Muscle of leg (tissue), 11 donors: Measurements from ENCODE around the gene DNAJA3. TPM values are rescaled to one million over a fixed set of nuclear protein-coding genes. Genes with fewer than 3 reads are reported as not detected.

Experiments
- DNase-seq: peaks from one replicate; pipeline ENCODE4 v3.0.0; 2013
- H3K27ac ChIP-seq: one replicate; pipeline ENCODE4 v1.5.1; 2013; ENCODE audit warnings: mild to moderate bottlenecking, low read length, control low read depth
- H3K27me3 ChIP-seq: one replicate; pipeline ENCODE4 v1.6.1; 2013; ENCODE audit warnings: low read length; ENCODE audit not compliant: control insufficient read depth, insufficient read depth
- H3K36me3 ChIP-seq: one replicate; pipeline ENCODE4 v1.6.1; 2013; ENCODE audit warnings: low read length; ENCODE audit not compliant: control insufficient read depth, insufficient read depth
- H3K4me1 ChIP-seq: one replicate; pipeline ENCODE4 v1.6.1; 2013; ENCODE audit warnings: low read length; ENCODE audit not compliant: control insufficient read depth, insufficient read depth
- H3K4me3 ChIP-seq: one replicate; pipeline ENCODE4 v1.5.1; 2013; ENCODE audit warnings: low read length, control low read depth
- H3K9me3 ChIP-seq: replicated peaks from 2 replicates; pipeline ENCODE4 v1.6.1; 2013; ENCODE audit warnings: low read depth, low read length; ENCODE audit not compliant: control insufficient read depth
- WGBS: methylation state at CpG from one replicate; pipeline ENCODE4 v1.1.5; 2013; ENCODE audit warnings: missing lambda C conversion rate; ENCODE audit not compliant: insufficient coverage; 5-methylcytosine and 5-hydroxymethylcytosine counted together
- polyA plus RNA-seq, 8 donors: library from polyadenylated mRNA; unstranded; fragments of 120-200 nt; gene quantifications; one replicate each; pipeline versions ENCODE4 v1.2.1 to v1.2.3, GENCODE V29; 2013; ENCODE audit warnings: inconsistent platforms in 1 of 8, low replicate concordance in 1 of 8; ENCODE audit not compliant: insufficient read length in 8 of 8, insufficient read depth in 1 of 8
- total RNA-seq: library from RNA; stranded (reverse); fragments of 120-200 nt; gene quantifications from one replicate; pipeline ENCODE4 v1.2.4, GENCODE V29; 2013

DNAJA3 gene
- total and polyA plus RNA-seq, 9 donors, result 23.8 to 33.5 (median 28.4) TPM

GRCh38 chr16:4474192-4474961, 48.7 kb downstream of the DNAJA3 start, which contains the start of gene NMRAL1:
TSS of gene NMRAL1 (minus strand) at chr16:4474625. CDS start at chr16:4474132, 493 bp downstream.
- 0% methylated on average over 48 of the region's 60 CpGs for WGBS
- Histone ChIP-seq H3K27ac (peak within 1 kb of the TSS; percentile 84), H3K4me3 (peak within 1 kb of the TSS; percentile 65), H3K4me1 (peaks cover 20% of the 10 kb centered on the region), H3K36me3 (no peaks in the 10 kb centered on the region), H3K9me3 (no peaks in the 10 kb centered on the region), H3K27me3 (no peaks in the 10 kb centered on the region)
- DNase-seq, result peak; percentile 97

DNA sequence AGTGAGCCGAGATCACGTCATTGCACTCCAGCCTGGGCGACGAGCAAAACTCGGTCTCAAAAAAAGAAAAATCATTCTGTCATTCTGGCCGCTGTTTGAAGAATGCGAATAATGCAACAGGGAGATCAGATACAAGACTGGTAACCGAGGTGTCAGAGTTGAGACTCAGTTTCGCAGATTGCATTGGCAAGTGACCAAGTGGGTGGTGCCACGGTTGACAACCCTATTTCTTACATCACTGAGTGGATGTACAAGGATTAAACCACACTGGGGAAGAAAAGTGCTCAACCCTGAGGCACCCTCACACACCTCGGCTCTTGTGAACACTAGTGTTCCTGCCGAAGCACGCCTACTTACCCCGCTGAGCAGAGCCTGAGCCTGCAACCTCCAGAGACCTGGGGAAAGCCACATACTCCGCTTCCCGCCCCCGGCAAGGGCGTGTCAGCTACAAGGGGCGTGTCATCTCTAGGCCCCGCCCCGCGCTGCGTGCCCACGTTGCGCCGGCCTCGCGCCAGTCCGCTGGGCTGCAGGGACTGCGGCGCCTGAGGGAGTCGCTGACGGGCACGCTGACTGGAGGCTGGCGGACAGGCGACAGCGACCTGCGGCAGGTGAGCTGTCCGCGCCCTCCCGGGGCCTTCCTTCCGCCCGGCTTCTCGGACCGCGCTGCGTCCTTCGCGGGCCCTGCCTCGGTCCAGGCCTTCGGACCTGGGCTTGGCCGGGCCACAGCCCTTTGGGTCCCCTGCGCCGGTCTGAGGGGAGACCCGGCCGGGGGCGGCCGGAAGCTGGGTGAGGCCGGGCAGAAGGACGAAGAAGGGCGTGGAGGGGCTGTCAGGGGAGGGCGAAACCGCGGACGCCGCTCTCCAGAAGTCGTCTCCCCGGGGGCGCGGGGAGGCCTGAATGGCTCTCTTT, 50.5 kb downstream of the DNAJA3 start, which contains the start of gene HMOX2:
Gene HMOX2, plus strand, starts transcription at position 519 of the 909 bp plus-strand sequence. CDS start 29,127 bp downstream, outside the sequence.
- Histone ChIP-seq H3K9me3 (no peaks in the 10 kb centered on the region), H3K27ac (peak within 1 kb of the TSS; percentile 65), H3K4me3 (peak within 1 kb of the TSS; percentile 95), H3K27me3 (no peaks in the 10 kb centered on the region), H3K36me3 (no peaks in the 10 kb centered on the region), H3K4me1 (peaks cover 20% of the 10 kb centered on the region)
- DNase-seq, result peak; percentile 95
- WGBS, result 8% methylated on average over 65 of the region's 70 CpGs

DNA sequence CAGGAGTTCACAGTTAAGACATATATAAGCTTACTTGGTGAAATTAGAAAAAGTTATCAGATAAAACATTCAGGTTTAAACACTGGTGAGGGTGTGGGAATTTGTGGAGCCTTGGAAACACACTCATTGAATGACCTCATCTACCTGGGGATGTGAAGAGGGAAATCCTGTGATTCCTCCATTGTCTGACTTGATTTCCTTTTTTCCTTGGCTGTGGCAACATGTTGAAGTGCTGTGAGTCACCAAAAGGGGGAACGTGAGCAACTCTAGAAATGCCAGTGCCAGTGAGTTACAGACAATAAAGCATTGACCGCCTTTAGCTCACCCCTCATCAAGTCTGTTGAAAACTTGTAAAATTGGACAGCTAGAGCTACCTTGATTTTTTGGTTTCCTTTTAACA, 52.3 kb downstream of the DNAJA3 start:
- H3K4me3 ChIP-seq, result no peak overlapping the region
- WGBS, result no CpG with 5 or more reads among the region's 2 CpGs
- H3K36me3 ChIP-seq, result no peaks in the 10 kb centered on the region
- no peak overlapping the region for H3K27ac ChIP-seq
- no peak for DNase-seq
- no peaks in the 10 kb centered on the region for H3K27me3 ChIP-seq
- H3K9me3 ChIP-seq, result no peaks in the 10 kb centered on the region
- peaks cover 20% of the 10 kb centered on the region for H3K4me1 ChIP-seq

GRCh38 chr16:4481526-4481925, 55.9 kb downstream of the DNAJA3 start:
- H3K27ac ChIP-seq, result no peak overlapping the region

GRCh38 chr16:4481963-4482362, 56.3 kb downstream of the DNAJA3 start:
- Histone ChIP-seq H3K27me3 (no peaks in the 10 kb centered on the region), H3K4me3 (no peak overlapping the region), H3K4me1 (peaks cover 2% of the 10 kb centered on the region), H3K36me3 (peaks cover 6% of the 10 kb centered on the region), H3K27ac (no peak overlapping the region), H3K9me3 (no peaks in the 10 kb centered on the region)
- no CpG with 5 or more reads among the region's 1 CpG for WGBS
- DNase-seq, result no peak

More at GRCh38 chr16:4481526-4481925, 55.9 kb downstream of the DNAJA3 start:
- Histone ChIP-seq H3K9me3 (no peaks in the 10 kb centered on the region), H3K36me3 (peaks cover 5% of the 10 kb centered on the region), H3K4me3 (no peak overlapping the region), H3K4me1 (peaks cover 5% of the 10 kb centered on the region), H3K27me3 (no peaks in the 10 kb centered on the region)
- no CpG with 5 or more reads among the region's 2 CpGs for WGBS
- no peak for DNase-seq

- Histone ChIP-seq H3K9me3 (no peaks in the 10 kb centered on the region), H3K36me3 (peaks cover 20% of the 10 kb centered on the region), H3K4me1 (no peaks in the 10 kb centered on the region), H3K27ac (no peak overlapping the region), H3K4me3 (no peak overlapping the region), H3K27me3 (no peaks in the 10 kb centered on the region)
- 93% methylated on average over 2 of the region's 3 CpGs for WGBS
- DNase-seq, result no peak
Observed at GRCh38 chr16:4486126-4486893, 60.6 kb downstream of the DNAJA3 start.

DNA sequence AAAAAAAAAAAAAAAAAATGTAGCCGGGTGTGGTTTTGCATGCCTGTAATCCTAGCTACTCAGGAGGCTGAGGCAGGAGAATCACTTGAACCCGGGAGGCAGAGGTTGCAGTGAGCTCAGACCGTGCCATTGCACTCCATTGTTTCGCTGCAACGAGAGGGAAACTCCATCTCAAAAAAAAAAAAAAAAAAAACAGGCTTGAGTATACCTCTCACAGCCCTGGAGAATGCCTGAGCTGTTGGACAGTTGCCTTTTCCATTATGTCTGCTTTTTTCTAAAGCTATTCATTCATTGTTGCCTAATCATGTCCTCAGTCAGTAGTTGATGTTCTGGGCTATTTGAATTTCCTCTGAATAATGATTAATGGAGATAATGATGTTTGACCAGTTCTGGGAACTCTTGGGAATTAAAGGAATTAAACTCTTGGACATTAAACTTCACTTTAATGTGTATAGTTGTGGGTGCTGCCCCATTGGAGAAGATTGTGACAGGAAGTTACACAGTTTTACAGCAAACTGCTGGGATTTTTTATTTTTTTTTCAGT, 62.4 kb downstream of the DNAJA3 start:
- Histone ChIP-seq H3K27ac (no peak overlapping the region), H3K36me3 (peaks cover 20% of the 10 kb centered on the region), H3K4me1 (no peaks in the 10 kb centered on the region), H3K9me3 (no peaks in the 10 kb centered on the region), H3K4me3 (no peak overlapping the region), H3K27me3 (no peaks in the 10 kb centered on the region)
- 100% methylated on average over 1 of the region's 5 CpGs for WGBS
- no peak for DNase-seq

DNA sequence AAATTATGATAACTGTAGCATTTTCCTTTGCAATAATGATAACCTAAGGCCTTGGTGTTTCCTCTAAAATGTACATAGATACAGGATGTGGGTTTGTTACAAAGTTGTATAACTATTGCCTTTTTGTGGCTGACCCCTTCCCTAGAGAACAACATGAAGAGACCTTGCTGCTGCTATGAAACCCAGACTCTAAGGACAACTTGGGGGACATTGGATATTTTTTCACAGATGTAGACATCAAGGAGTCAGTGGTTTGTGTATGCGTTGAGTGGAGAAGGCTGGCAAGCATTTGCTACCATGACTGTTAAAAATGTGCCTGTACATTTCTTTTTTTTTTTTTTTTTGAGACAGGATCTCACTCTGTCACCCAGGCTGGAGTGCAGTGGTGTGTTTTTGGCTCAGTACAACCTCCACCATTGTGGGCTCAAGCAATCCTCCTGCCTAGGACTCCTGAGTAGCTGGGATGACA, 62.9 kb downstream of the DNAJA3 start:
- Histone ChIP-seq H3K27ac (no peak overlapping the region), H3K27me3 (no peaks in the 10 kb centered on the region), H3K4me1 (no peaks in the 10 kb centered on the region), H3K36me3 (peaks cover 20% of the 10 kb centered on the region), H3K4me3 (no peak overlapping the region), H3K9me3 (no peaks in the 10 kb centered on the region)
- WGBS, result no CpG with 5 or more reads among the region's 1 CpG
- DNase-seq, result no peak

DNA sequence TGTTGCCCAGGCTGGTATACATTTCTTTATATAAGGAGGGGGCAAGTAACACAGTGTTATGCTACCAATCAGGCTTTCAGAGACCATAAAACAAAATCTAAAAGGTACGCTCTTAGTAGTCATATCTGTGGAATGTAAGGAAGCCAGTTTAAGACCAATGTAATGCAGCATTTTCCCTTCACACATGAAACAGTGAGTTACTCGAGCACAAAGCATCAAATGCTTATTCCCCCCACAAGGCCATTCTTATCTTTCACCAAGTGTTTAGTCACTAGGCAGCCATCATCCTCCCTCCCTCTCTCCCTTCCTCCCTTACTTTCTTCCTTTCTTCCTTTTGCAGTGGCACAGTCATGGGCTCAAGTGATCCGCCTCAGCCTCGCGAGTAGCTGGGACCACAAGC, 63.4 kb downstream of the DNAJA3 start:
- Histone ChIP-seq H3K4me3 (no peak overlapping the region), H3K27me3 (no peaks in the 10 kb centered on the region), H3K9me3 (no peaks in the 10 kb centered on the region), H3K27ac (no peak overlapping the region), H3K4me1 (no peaks in the 10 kb centered on the region), H3K36me3 (peaks cover 20% of the 10 kb centered on the region)
- WGBS, result 100% methylated on average over 2 of the region's 5 CpGs
- DNase-seq, result no peak
